Parathyroid adenoma (tissue), 2 donors: Measurements from ENCODE around the gene ZBP1.

ENCODE experiments used
- H2AFZ ChIP-seq: fragments of 300-600 bp; sonication (generic); one replicate; pipeline ENCODE4 v1.7.0; 2017; ENCODE audit warnings: antibody characterized with exemption, mild to moderate bottlenecking
- H3K27ac ChIP-seq: fragments of 300-600 bp; sonication (generic); one replicate; pipeline ENCODE4 v1.7.0; 2017
- H3K27me3 ChIP-seq: fragments of 300-600 bp; sonication (generic); one replicate; pipeline ENCODE4 v1.7.0; 2017; ENCODE audit warnings: low read length; ENCODE audit not compliant: control insufficient read depth, insufficient read depth
- H3K36me3 ChIP-seq: fragments of 300-600 bp; sonication (generic); one replicate; pipeline ENCODE4 v1.7.0; 2017; ENCODE audit warnings: low read length; ENCODE audit not compliant: control insufficient read depth, insufficient read depth
- H3K4me1 ChIP-seq: fragments of 300-600 bp; sonication (generic); one replicate; pipeline ENCODE4 v1.7.0; 2017; ENCODE audit warnings: control low read depth
- H3K4me2 ChIP-seq: fragments of 300-600 bp; sonication (generic); one replicate; pipeline ENCODE4 v1.7.0; 2017; ENCODE audit warnings: low read length
- H3K4me3 ChIP-seq: fragments of 300-600 bp; sonication (generic); one replicate; pipeline ENCODE4 v1.7.0; 2017; ENCODE audit warnings: low read depth, low read length
- H3K79me2 ChIP-seq: fragments of 300-600 bp; sonication (generic); one replicate; pipeline ENCODE4 v1.7.0; 2017; ENCODE audit warnings: control low read depth
- H3K9ac ChIP-seq: fragments of 300-600 bp; sonication (generic); one replicate; pipeline ENCODE4 v1.7.0; 2017; ENCODE audit warnings: mild to moderate bottlenecking
- H3K9me3 ChIP-seq: fragments of 300-600 bp; sonication (generic); one replicate; pipeline ENCODE4 v1.7.0; 2017; ENCODE audit warnings: low read length; ENCODE audit not compliant: control insufficient read depth
- TF ChIP-seq, protein P1 (sequence below): fragments of 300-600 bp; sonication (generic); IDR thresholded peaks from one replicate; pipeline ENCODE4 v1.7.0; 2017; ENCODE audit warnings: antibody characterized with exemption, mild to moderate bottlenecking
- donor health status: primary hyperparathyroidism.

ZBP1 gene

DNA sequence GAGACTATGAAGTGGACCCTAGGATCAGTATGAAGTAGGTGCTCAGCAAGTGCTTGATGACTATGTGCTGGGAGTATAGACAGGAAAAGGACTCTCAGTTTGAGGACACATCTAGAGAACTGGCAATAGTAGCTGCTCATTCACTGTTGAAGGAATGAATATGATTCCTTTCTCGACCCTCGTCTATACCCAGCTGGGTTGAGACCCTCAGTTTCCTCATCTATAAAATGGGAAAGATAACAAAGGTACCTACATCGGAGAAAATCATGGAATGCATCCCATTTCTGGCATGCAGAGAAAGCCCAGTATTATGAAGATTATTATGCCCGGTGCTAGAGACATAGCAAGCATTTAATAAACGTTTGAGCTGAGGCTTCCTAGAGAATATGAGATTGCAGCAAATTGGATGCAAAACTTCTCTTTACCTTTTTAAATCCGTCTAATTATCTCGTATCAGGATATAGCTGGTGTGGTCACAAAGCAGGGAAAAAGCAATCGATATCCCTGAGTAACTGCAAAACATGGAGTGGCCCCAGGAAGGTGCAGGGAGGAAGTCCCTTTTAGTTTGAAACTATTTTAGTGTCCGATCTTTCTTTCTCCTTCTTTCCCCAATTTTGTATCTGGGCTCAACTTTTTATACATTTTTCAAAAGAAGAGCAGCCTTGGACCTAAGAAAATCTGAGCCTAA is 62.2 kb downstream of the ZBP1 start:
- H3K27ac ChIP-seq: no peak overlapping the region
- no peak overlapping the region for H3K9ac ChIP-seq

DNA sequence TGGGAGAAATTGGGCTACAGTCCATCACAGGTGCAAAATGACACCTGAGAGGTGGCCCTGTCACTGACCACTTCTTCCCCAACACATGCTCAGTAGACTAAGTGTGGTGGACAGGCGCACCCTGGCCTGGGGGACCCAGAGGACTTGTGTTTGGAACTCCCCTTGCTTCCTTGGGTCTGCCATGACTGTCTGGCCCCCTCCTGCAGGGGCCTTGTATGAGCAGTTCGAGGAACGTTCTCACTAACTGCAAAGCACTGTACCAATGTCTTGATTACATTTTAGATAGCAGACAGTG is 63.3 kb downstream of the ZBP1 start:
- Histone ChIP-seq H3K9ac (no peak overlapping the region), H3K36me3 (no peaks in the 10 kb centered on the region), H3K9me3 (no peaks in the 10 kb centered on the region), H3K4me3 (no peak overlapping the region), H2AFZ (no peak overlapping the region), H3K4me2 (no peak overlapping the region), H3K27ac (no peak overlapping the region), H3K4me1 (no peaks in the 10 kb centered on the region), H3K27me3 (peaks cover 6% of the 10 kb centered on the region), H3K79me2 (no peaks in the 10 kb centered on the region)
- TF ChIP-seq, protein P1, sequence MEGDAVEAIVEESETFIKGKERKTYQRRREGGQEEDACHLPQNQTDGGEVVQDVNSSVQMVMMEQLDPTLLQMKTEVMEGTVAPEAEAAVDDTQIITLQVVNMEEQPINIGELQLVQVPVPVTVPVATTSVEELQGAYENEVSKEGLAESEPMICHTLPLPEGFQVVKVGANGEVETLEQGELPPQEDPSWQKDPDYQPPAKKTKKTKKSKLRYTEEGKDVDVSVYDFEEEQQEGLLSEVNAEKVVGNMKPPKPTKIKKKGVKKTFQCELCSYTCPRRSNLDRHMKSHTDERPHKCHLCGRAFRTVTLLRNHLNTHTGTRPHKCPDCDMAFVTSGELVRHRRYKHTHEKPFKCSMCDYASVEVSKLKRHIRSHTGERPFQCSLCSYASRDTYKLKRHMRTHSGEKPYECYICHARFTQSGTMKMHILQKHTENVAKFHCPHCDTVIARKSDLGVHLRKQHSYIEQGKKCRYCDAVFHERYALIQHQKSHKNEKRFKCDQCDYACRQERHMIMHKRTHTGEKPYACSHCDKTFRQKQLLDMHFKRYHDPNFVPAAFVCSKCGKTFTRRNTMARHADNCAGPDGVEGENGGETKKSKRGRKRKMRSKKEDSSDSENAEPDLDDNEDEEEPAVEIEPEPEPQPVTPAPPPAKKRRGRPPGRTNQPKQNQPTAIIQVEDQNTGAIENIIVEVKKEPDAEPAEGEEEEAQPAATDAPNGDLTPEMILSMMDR: no peak

More for the DNA sequence above, 62.2 kb downstream of the ZBP1 start:
- no peaks in the 10 kb centered on the region for H3K79me2 ChIP-seq
- H3K4me2 ChIP-seq: no peak overlapping the region
- H3K27me3 ChIP-seq: peaks cover 4% of the 10 kb centered on the region
- no peaks in the 10 kb centered on the region for H3K4me1 ChIP-seq
- H3K36me3 ChIP-seq: no peaks in the 10 kb centered on the region
- TF ChIP-seq, protein P1: no peak
- H2AFZ ChIP-seq: no peak overlapping the region
- H3K4me3 ChIP-seq: no peak overlapping the region
- H3K9me3 ChIP-seq: no peaks in the 10 kb centered on the region

DNA sequence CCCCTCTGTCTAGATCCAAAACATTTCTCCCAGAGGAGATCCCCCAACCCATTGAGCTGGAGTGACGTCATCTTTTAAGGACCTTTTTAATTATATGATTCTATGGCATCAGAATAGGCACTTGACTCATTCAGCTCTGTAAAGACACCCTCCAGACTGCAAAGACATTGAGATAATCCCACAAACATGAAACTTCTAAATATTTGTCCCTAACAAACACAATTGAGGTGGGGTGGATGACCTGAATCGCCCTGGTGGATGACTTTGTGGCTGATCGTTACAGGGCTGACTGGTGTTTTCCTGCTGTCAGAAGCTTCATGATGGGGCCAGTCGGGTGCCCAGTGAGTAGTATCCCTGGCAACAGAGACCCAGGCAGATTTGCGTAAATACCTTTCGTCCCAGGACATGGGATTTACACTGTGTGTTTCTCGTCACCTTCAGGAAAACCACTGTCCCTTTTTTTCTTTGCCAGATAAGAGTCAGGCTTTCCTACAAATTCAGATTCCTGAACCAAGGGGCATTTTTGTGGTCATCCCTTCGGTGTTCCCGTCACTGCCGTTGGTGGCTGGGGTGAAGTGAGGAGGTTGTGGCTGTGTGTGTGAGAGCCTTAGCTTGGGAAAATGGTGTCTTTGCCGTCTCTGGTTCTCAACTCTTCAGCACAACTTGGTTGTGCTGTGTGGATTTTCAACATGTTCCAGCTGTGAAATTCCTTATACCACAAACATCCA is 64.6 kb downstream of the ZBP1 start:
- Histone ChIP-seq H3K27ac (no peak overlapping the region), H3K9me3 (no peaks in the 10 kb centered on the region), H3K9ac (no peak overlapping the region), H3K79me2 (no peaks in the 10 kb centered on the region), H3K4me2 (no peak overlapping the region), H3K27me3 (peaks cover 6% of the 10 kb centered on the region), H3K4me1 (no peaks in the 10 kb centered on the region), H2AFZ (no peak overlapping the region), H3K4me3 (no peak overlapping the region), H3K36me3 (no peaks in the 10 kb centered on the region)
- TF ChIP-seq, protein P1: no peak
